Liver (tissue), 9 donors: ENCODE measurements around the gene KRT26. TPM values are rescaled to one million over a fixed set of nuclear protein-coding genes. Genes with fewer than 3 reads are reported as not detected.

Experiments
- DNase-seq: peaks from one replicate; pipeline ENCODE4 v3.0.0-alpha.2; 2017; ENCODE audit warnings: low spot score
- H3K27ac ChIP-seq, 2 donors: one replicate each; pipeline ENCODE4 v1.7.0; 2013; ENCODE audit warnings: inconsistent platforms in 2 of 2, low read length in 2 of 2, control low read depth in 1 of 2, low read depth in 1 of 2, mild to moderate bottlenecking in 1 of 2
- H3K27me3 ChIP-seq, 4 donors: one replicate each; pipeline versions ENCODE4 v1.6.1 to v1.7.0; 2013; ENCODE audit warnings: low read length in 3 of 4, inconsistent platforms in 1 of 4, mild to moderate bottlenecking in 1 of 4, moderate library complexity in 1 of 4; ENCODE audit not compliant: control insufficient read depth in 4 of 4, insufficient read depth in 4 of 4
- H3K36me3 ChIP-seq, 4 donors: one replicate each; pipeline versions ENCODE4 v1.6.1 to v1.7.0; 2013; ENCODE audit warnings: low read length in 3 of 4, mild to moderate bottlenecking in 3 of 4, low read depth in 1 of 4, moderate library complexity in 1 of 4; ENCODE audit not compliant: control insufficient read depth in 4 of 4, insufficient read depth in 3 of 4
- H3K4me1 ChIP-seq, 4 donors: one replicate each; pipeline versions ENCODE4 v1.6.1 to v1.7.0; 2013; ENCODE audit warnings: low read length in 3 of 4, mild to moderate bottlenecking in 3 of 4, moderate library complexity in 1 of 4; ENCODE audit not compliant: control insufficient read depth in 4 of 4, insufficient read depth in 4 of 4
- H3K4me3 ChIP-seq, 3 donors: one replicate each; pipeline versions ENCODE4 v1.6.1 to v1.7.0; 2013; ENCODE audit warnings: low read length in 3 of 3, control low read depth in 1 of 3, low read depth in 1 of 3, mild to moderate bottlenecking in 1 of 3
- H3K9ac ChIP-seq, 2 donors: one replicate each; pipeline ENCODE4 v1.7.0; 2013; ENCODE audit warnings: low read length in 2 of 2, mild to moderate bottlenecking in 2 of 2, moderate library complexity in 2 of 2, control low read depth in 1 of 2, low read depth in 1 of 2
- H3K9me3 ChIP-seq, 4 donors: one replicate each; pipeline versions ENCODE4 v1.6.1 to v1.7.0; 2013; ENCODE audit warnings: low read length in 3 of 4; ENCODE audit not compliant: control insufficient read depth in 4 of 4
- CTCF ChIP-seq: fragments of 150-350 bp; IDR thresholded peaks from 2 replicates; pipeline ENCODE4 v1.5.1; 2017; ENCODE audit warnings: improper control_type of control experiment, low read depth, low read length; ENCODE audit not compliant: missing input control
- EGR1 ChIP-seq, 2 donors: IDR thresholded peaks; 2 replicates each; pipeline ENCODE4 v1.6.1; 2016 to 2018; ENCODE audit warnings: antibody characterized with exemption in 2 of 2, low read depth in 2 of 2
- GABPA ChIP-seq, 2 donors: IDR thresholded peaks in 1 of 2; conservative IDR thresholded peaks in 1 of 2; 2 replicates each; pipeline ENCODE4 v1.6.1; 2016; ENCODE audit warnings: antibody characterized with exemption in 2 of 2, mild to moderate bottlenecking in 1 of 2, moderate library complexity in 1 of 2
- HNF4A ChIP-seq, 2 donors: conservative IDR thresholded peaks; 2 replicates each; pipeline ENCODE4 v1.6.1; 2016; ENCODE audit warnings: antibody characterized with exemption in 2 of 2, mild to moderate bottlenecking in 2 of 2
- HNF4G ChIP-seq: IDR thresholded peaks from 2 replicates; pipeline ENCODE4 v1.6.1; 2016; ENCODE audit warnings: antibody characterized with exemption
- JUND ChIP-seq, 2 donors: IDR thresholded peaks; 2 replicates each; pipeline ENCODE4 v1.6.1; 2016; ENCODE audit warnings: antibody characterized with exemption in 2 of 2
- MAX ChIP-seq: IDR thresholded peaks from 2 replicates; pipeline ENCODE4 v1.6.1; 2016; ENCODE audit warnings: antibody characterized with exemption
- RAD21 ChIP-seq, 2 donors: IDR thresholded peaks; 2 replicates each; pipeline ENCODE4 v1.6.1; 2016; ENCODE audit warnings: antibody characterized with exemption in 2 of 2, mild to moderate bottlenecking in 2 of 2
- REST ChIP-seq: IDR thresholded peaks from 2 replicates; pipeline ENCODE4 v1.6.1; 2016; ENCODE audit warnings: antibody characterized with exemption, mild to moderate bottlenecking
- RXRA ChIP-seq, 2 donors: IDR thresholded peaks; 2 replicates each; pipeline ENCODE4 v1.6.1; 2017 to 2018; ENCODE audit warnings: antibody characterized with exemption in 2 of 2, mild to moderate bottlenecking in 1 of 2
- SP1 ChIP-seq: IDR thresholded peaks from 2 replicates; pipeline ENCODE4 v1.6.1; 2018; ENCODE audit warnings: antibody characterized with exemption, mild to moderate bottlenecking
- TAF1 ChIP-seq: conservative IDR thresholded peaks from 2 replicates; pipeline ENCODE4 v1.6.1; 2016; ENCODE audit warnings: antibody characterized with exemption, mild to moderate bottlenecking
- YY1 ChIP-seq: IDR thresholded peaks from 2 replicates; pipeline ENCODE4 v1.6.1; 2016; ENCODE audit warnings: antibody characterized with exemption, mild to moderate bottlenecking
- ZBTB33 ChIP-seq: IDR thresholded peaks from 2 replicates; pipeline ENCODE4 v1.6.1; 2016; ENCODE audit warnings: antibody characterized with exemption
- WGBS: extraction: QIAGEN DNeasy Blood & Tissue Kit; methylation state at CpG from one replicate; pipeline ENCODE4 v1.1.7; 2013; 5-methylcytosine and 5-hydroxymethylcytosine counted together
- polyA plus RNA-seq, 2 donors: library from polyadenylated mRNA; stranded (reverse) in 1 of 2; unstranded in 1 of 2; fragments of 200-250 nt in 1 of 2; fragments of >200 nt in 1 of 2; fragmentation: Nextera tagmentation in 1 of 2; extraction: Ambion mirVana in 1 of 2; gene quantifications; one replicate each; pipeline versions ENCODE4 v1.2.1 to v1.2.3, GENCODE V29; 2013 to 2015
- total RNA-seq, 2 donors: library from RNA; depleted of rRNA; stranded (reverse); fragments of >200 nt; gene quantifications; one replicate each; pipeline ENCODE4 v1.2.3, GENCODE V29; 2014
- donor health status: healthy.
- donor health status: healthy.
- donor health status: healthy.
- donor health status: healthy.
- donor health status: healthy.

Gene KRT26
- total and polyA plus RNA-seq, 4 donors: not detected

DNA sequence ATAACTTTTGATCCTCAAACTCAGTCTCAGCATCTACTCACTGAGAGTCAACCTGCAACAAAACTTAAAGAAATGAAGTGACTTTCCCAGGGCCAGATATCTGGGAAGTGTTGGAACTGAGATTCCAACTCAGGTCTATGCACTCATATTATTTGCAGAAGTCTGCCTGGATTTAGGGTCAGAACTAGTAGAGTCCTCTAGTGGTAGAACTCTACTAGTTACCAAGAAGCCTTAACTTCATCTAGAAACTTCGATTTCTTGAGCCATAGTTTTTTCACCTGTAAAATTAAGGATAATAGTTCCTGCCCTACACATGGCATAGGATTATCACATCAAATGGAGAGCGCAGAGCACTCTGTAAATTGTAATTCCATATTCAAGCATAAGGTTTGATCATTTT, 45.1 kb downstream of the KRT26 start:
- H3K9ac ChIP-seq: no peak overlapping the region
- H3K4me3 ChIP-seq: no peak overlapping the region
- DNase-seq: no peak
- H3K9me3 ChIP-seq: no peaks in the 10 kb centered on the region
- H3K4me1 ChIP-seq: peaks cover 0 to 3% (median 1%) of the 10 kb centered on the region in 4 donors
- H3K36me3 ChIP-seq: no peaks in the 10 kb centered on the region
- peak; percentile 55 for TF ChIP-seq CTCF
- peak; percentile 79 to 80 for TF ChIP-seq RAD21 (IDR thresholded peaks at IDR 0.05)
- peak in 1 of 2 donors; percentile 15 for TF ChIP-seq RXRA (IDR thresholded peaks at IDR 0.05)
- no peak for TF ChIP-seq HNF4A (conservative IDR thresholded peaks at IDR 0.05)
- WGBS: 73% methylated on average over 2 of the region's 2 CpGs
- H3K27ac ChIP-seq: no peak overlapping the region
- H3K27me3 ChIP-seq: no peaks in the 10 kb centered on the region

- DNase-seq: no peak
- Histone ChIP-seq H3K27ac (no peak overlapping the region), H3K9ac (no peak overlapping the region), H3K27me3 (no peaks in the 10 kb centered on the region), H3K36me3 (no peaks in the 10 kb centered on the region), H3K9me3 (no peaks in the 10 kb centered on the region), H3K4me3 (no peak overlapping the region), H3K4me1 (peaks cover 0 to 3% (median 1%) of the 10 kb centered on the region in 4 donors)
- no peak for TF ChIP-seq HNF4G
- no peak for TF ChIP-seq EGR1 (IDR thresholded peaks at IDR 0.05; ENCODE audit: low read depth in 2 of 2)
- TF ChIP-seq SP1: no peak
- TF ChIP-seq ZBTB33: no peak
- TF ChIP-seq HNF4A (conservative IDR thresholded peaks at IDR 0.05): no peak
- no peak for TF ChIP-seq REST
- no peak for TF ChIP-seq TAF1
- TF ChIP-seq RAD21 (IDR thresholded peaks at IDR 0.05): no peak
- no peak for TF ChIP-seq YY1
- TF ChIP-seq GABPA (IDR thresholded peaks at IDR 0.05 in 1 of 2, conservative IDR thresholded peaks at IDR 0.05 in 1 of 2): no peak
- TF ChIP-seq JUND (IDR thresholded peaks at IDR 0.05): no peak
- TF ChIP-seq MAX: no peak
- 72% methylated on average over 1 of the region's 1 CpG for WGBS
Observed at GRCh38 chr17:40724656-40725055, 47.3 kb downstream of the KRT26 start.
